HCT116 (cell line): Measurements from ENCODE around the gene THNSL1. TPM values are rescaled to one million over a fixed set of nuclear protein-coding genes. Genes with fewer than 3 reads are reported as not detected.

ENCODE experiments used
- ATAC-seq: fragments of 200-7000 bp; cut with Tn5 transposase; 2 replicates; pipeline ENCODE4 v1.9.1; 2020; ENCODE audit warnings: mild to moderate bottlenecking, moderate library complexity
- Bru-seq: library from RNA; stranded (reverse); fragments of 400-500 nt; gene quantifications from one replicate; lab custom pipeline; 2021; lab: Mats Ljungman, UMichigan
- BruChase-seq, 2 experiments: library from RNA; stranded (reverse); fragments of 400-500 nt; gene quantifications; one replicate each; lab custom pipeline; 2021; lab: Mats Ljungman, UMichigan
- BruUV-seq: library from RNA; stranded (reverse); fragments of 400-500 nt; replicated peaks from 2 replicates; lab custom pipeline; 2021; lab: Mats Ljungman, UMichigan
- CTCF ChIA-PET: fragments of 300-600 bp; sonication (Branson Sonifier 250); formaldehyde crosslinking; loops from one replicate; lab custom pipeline; 2021; ENCODE audit warnings: antibody characterized with exemption; lab: Charles Lee
- POLR2A ChIA-PET: fragments of 300-600, 350-600 bp; sonication (Branson Sonifier 250); formaldehyde crosslinking; loops from one replicate; lab custom pipeline; 2021; ENCODE audit warnings: antibody characterized with exemption; lab: Charles Lee
- RAD21 ChIA-PET, 2 experiments: fragments of 300-600 bp; sonication (Branson Sonifier 250); formaldehyde crosslinking; loops; one replicate each; lab custom pipeline; 2023; ENCODE audit warnings: low total read pairs in 2 of 2; ENCODE audit not compliant: uncharacterized antibody in 2 of 2, unreplicated experiment in 2 of 2, low non-redundant PET in 1 of 2; lab: Charles Lee
- DNase-seq: peaks from one replicate; pipeline ENCODE4 v3.0.0-alpha.2; 2010; ENCODE audit warnings: low read depth, low spot score
- H2AFZ ChIP-seq: fragments of 200-600 bp; shearing (Covaris generic), sonication (generic); 2 replicates; pipeline ENCODE4 v1.6.1; 2017; ENCODE audit warnings: low read depth, mixed run types, mixed read lengths, antibody characterized with exemption, low read length; ENCODE audit not compliant: poor library complexity, severe bottlenecking
- H3K27ac ChIP-seq: 2 replicates; pipeline ENCODE4 v1.5.1; 2012; ENCODE audit warnings: low read depth, low read length
- H3K27me3 ChIP-seq: fragments of 200-600 bp; sonication (generic); 2 replicates; pipeline ENCODE4 v1.6.1; 2016; ENCODE audit warnings: mixed run types, low read length, mixed read lengths; ENCODE audit not compliant: insufficient read depth
- H3K36me3 ChIP-seq, 2 experiments: fragments of 200-500 bp in 1 of 2; fragments of 200-600 bp in 1 of 2; sonication (Bioruptor generic) in 1 of 2; sonication (generic) in 1 of 2; 2 replicates each; pipeline versions ENCODE4 v1.5.1 to v1.6.1; 2014 to 2016; ENCODE audit warnings: low read length in 2 of 2, inconsistent platforms in 1 of 2, mixed read lengths in 1 of 2, mixed run types in 1 of 2; ENCODE audit not compliant: insufficient read depth in 2 of 2, control insufficient read depth in 1 of 2
- H3K4me1 ChIP-seq, 2 experiments: fragments of 200-600 bp in 1 of 2; sonication (generic) in 1 of 2; 2 replicates each; pipeline versions ENCODE4 v1.5.1 to v1.6.1; 2012 to 2017; ENCODE audit warnings: low read length in 2 of 2, inconsistent platforms in 1 of 2, mild to moderate bottlenecking in 1 of 2, mixed read lengths in 1 of 2, mixed run types in 1 of 2, moderate library complexity in 1 of 2; ENCODE audit not compliant: insufficient read depth in 2 of 2, control insufficient read depth in 1 of 2
- H3K4me2 ChIP-seq: fragments of 200-600 bp; sonication (generic); 2 replicates; pipeline ENCODE4 v1.6.1; 2017; ENCODE audit warnings: mixed run types, low read length, mixed read lengths
- H3K4me3 ChIP-seq, 2 experiments: fragments of 200-600 bp in 1 of 2; sonication (generic) in 1 of 2; replicated peaks in 1 of 2; 2 replicates each; pipeline ENCODE4 v1.5.1; 2011 to 2016; ENCODE audit warnings: low read length in 2 of 2, control low read depth in 1 of 2, low read depth in 1 of 2, mild to moderate bottlenecking in 1 of 2, mixed read lengths in 1 of 2, mixed run types in 1 of 2
- H3K79me2 ChIP-seq: fragments of 200-600 bp; sonication (generic); 2 replicates; pipeline ENCODE4 v1.6.1; 2017; ENCODE audit warnings: mild to moderate bottlenecking, mixed run types, low read length, moderate library complexity, mixed read lengths; ENCODE audit not compliant: insufficient read depth
- H3K9ac ChIP-seq: fragments of 200-600 bp; sonication (generic); 2 replicates; pipeline ENCODE4 v1.6.1; 2016; ENCODE audit warnings: low read length, mixed read lengths
- H3K9me2 ChIP-seq: fragments of 200-600 bp; sonication (generic), shearing (Covaris generic); 2 replicates; pipeline ENCODE4 v1.6.1; 2017; ENCODE audit warnings: mixed run types, mild to moderate bottlenecking, moderate library complexity; ENCODE audit not compliant: insufficient read depth
- H3K9me3 ChIP-seq, 2 experiments: fragments of 200-500 bp in 1 of 2; fragments of 200-600 bp in 1 of 2; sonication (Bioruptor generic) in 1 of 2; sonication (generic) in 1 of 2; 2 replicates each; pipeline ENCODE4 v1.6.1; 2014 to 2017; ENCODE audit warnings: low read length in 2 of 2, mixed read lengths in 2 of 2, inconsistent platforms in 1 of 2, low read depth in 1 of 2, mild to moderate bottlenecking in 1 of 2, mixed run types in 1 of 2, moderate library complexity in 1 of 2; ENCODE audit not compliant: control insufficient read depth in 1 of 2, insufficient read depth in 1 of 2
- H4K20me1 ChIP-seq: fragments of 200-600 bp; sonication (generic), shearing (Covaris generic); 2 replicates; pipeline ENCODE4 v1.6.1; 2017; ENCODE audit warnings: mixed run types, mild to moderate bottlenecking, moderate library complexity; ENCODE audit not compliant: insufficient read depth
- CBX3 ChIP-seq: IDR thresholded peaks from 2 replicates; pipeline ENCODE4 v1.6.1; 2012; ENCODE audit warnings: low read depth
- CEBPB ChIP-seq: IDR thresholded peaks from 2 replicates; pipeline ENCODE4 v1.6.1; 2012; ENCODE audit warnings: low read depth
- EGR1 ChIP-seq: IDR thresholded peaks from 2 replicates; pipeline ENCODE4 v1.6.1; 2012; ENCODE audit warnings: low read depth
- ELF1 ChIP-seq: IDR thresholded peaks from 2 replicates; pipeline ENCODE4 v1.6.1; 2012; ENCODE audit warnings: low read depth, borderline replicate concordance
- EZH2 ChIP-seq: fragments of 200-600 bp; sonication (generic); IDR thresholded peaks from 2 replicates; pipeline ENCODE4 v1.6.1; 2017; ENCODE audit warnings: antibody characterized with exemption, mixed run types
- EZH2phosphoT487 ChIP-seq: fragments of 200-600 bp; IDR thresholded peaks from 2 replicates; pipeline ENCODE4 v1.6.1; 2018; ENCODE audit warnings: antibody characterized with exemption, borderline replicate concordance
- FOSL1 ChIP-seq: IDR thresholded peaks from 2 replicates; pipeline ENCODE4 v1.6.1; 2012; ENCODE audit warnings: low read depth
- JUND ChIP-seq: IDR thresholded peaks from 2 replicates; pipeline ENCODE4 v1.6.1; 2012
- MAX ChIP-seq: IDR thresholded peaks from 2 replicates; pipeline ENCODE4 v1.6.1; 2012
- POLR2A ChIP-seq: IDR thresholded peaks from 2 replicates; pipeline ENCODE4 v1.7.0; 2011; ENCODE audit warnings: borderline replicate concordance; ENCODE audit not compliant: insufficient read depth, insufficient read length; ENCODE audit errors: extremely low read depth
- POLR2AphosphoS5 ChIP-seq: IDR thresholded peaks from 2 replicates; pipeline ENCODE4 v1.6.1; 2011; ENCODE audit warnings: mild to moderate bottlenecking, low read depth, low read length, moderate library complexity
- RAD21 ChIP-seq: IDR thresholded peaks from 2 replicates; pipeline ENCODE4 v1.6.1; 2012; ENCODE audit warnings: low read depth, mild to moderate bottlenecking
- REST ChIP-seq: IDR thresholded peaks from 2 replicates; pipeline ENCODE4 v1.6.1; 2012; ENCODE audit warnings: low read depth
- SIN3A ChIP-seq: IDR thresholded peaks from 2 replicates; pipeline ENCODE4 v1.6.1; 2012; ENCODE audit warnings: low read depth
- SRF ChIP-seq: IDR thresholded peaks from 2 replicates; pipeline ENCODE4 v1.6.1; 2012; ENCODE audit warnings: low read depth
- TCF7L2 ChIP-seq: IDR thresholded peaks from 2 replicates; pipeline ENCODE4 v1.7.0; 2011; ENCODE audit warnings: borderline replicate concordance, inconsistent platforms; ENCODE audit not compliant: insufficient read depth, insufficient read length; ENCODE audit errors: extremely low read depth
- YY1 ChIP-seq: IDR thresholded peaks from 2 replicates; pipeline ENCODE4 v1.6.1; 2011; ENCODE audit warnings: low read length, low read depth, moderate library complexity, mild to moderate bottlenecking; ENCODE audit not compliant: insufficient replicate concordance; ENCODE audit errors: extremely low read depth
- ZBTB33 ChIP-seq: IDR thresholded peaks from 2 replicates; pipeline ENCODE4 v1.6.1; 2011; ENCODE audit warnings: mild to moderate bottlenecking, low read length, moderate library complexity; ENCODE audit not compliant: insufficient replicate concordance; ENCODE audit errors: extremely low read depth
- ZFX ChIP-seq: fragments of 450-650 bp; IDR thresholded peaks from 2 replicates; pipeline ENCODE4 v1.6.1; 2017
- ZNF274 ChIP-seq: fragments of 200-500 bp; sonication (Bioruptor generic); IDR thresholded peaks from 2 replicates; pipeline ENCODE4 v1.6.1; 2014; ENCODE audit warnings: mild to moderate bottlenecking, low read depth, low read length, inconsistent platforms
- intact Hi-C: fragments of 100-400 bp; cut with micrococcal nuclease; formaldehyde crosslinking; loops from 2 replicates; pipeline ENCODE4 v1.10.0; 2022
- long read RNA-seq: library from polyadenylated mRNA; unstranded; transcript quantifications from one replicate; pipeline ENCODE4 v2.0.0, GENCODE V29; 2021; ENCODE audit not compliant: unreplicated experiment
- polyA plus RNA-seq: library from polyadenylated mRNA; unstranded; fragments of >200 nt; gene quantifications from 2 replicates; pipeline ENCODE4 v1.2.1, GENCODE V29; 2012; ENCODE audit warnings: missing spikeins
- total RNA-seq: library from RNA; stranded (reverse); gene quantifications from one replicate; pipeline ENCODE4 v1.2.1, GENCODE V29; 2021; ENCODE audit not compliant: unreplicated experiment

Gene THNSL1
- total RNA-seq (7.7 TPM), Bru-seq, nascent RNA (percentile 68 among the genes with signal in this experiment), BruChase-seq, experiment 1, labeled RNA remaining after a 6-hour chase (percentile 72 among the genes with signal in this experiment), BruChase-seq, experiment 2, labeled RNA remaining after a 2-hour chase (percentile 94 among the genes with signal in this experiment)
- 1.7 and 2.8 TPM in 2 replicates for polyA plus RNA-seq
- long read RNA-seq, transcript THNSL1-201 (3 exons, 3,691 nt): major isoform, 31 of 45 reads
- long read RNA-seq, transcript THNSL1-202 (3 exons, 3,788 nt): minor isoform, 11 of 45 reads
- long read RNA-seq, partial matches to known transcripts: 1 of 45 reads
- long read RNA-seq, other reads (novel, unspliced or antisense): 2 of 45 reads

- H3K9me3 ChIP-seq: no peaks in the 10 kb centered on the region
- H3K27me3 ChIP-seq: no peaks in the 10 kb centered on the region
- CTCF ChIA-PET: interaction anchor here (0.7 kb wide), 1 partner anchor 65 kb away, joined by 3 read pairs; no protein-coding TSS in a partner anchor
- BruUV-seq: TSS peak; percentile 77
- POLR2A ChIA-PET: interaction anchor here (0.7 to 1.3 kb wide), 2 partner anchors 14 to 45 kb away, joined by 3 read pairs; no protein-coding TSS in a partner anchor
- H3K4me2 ChIP-seq: peak within 1 kb of the TSS; percentile 71
- H3K27ac ChIP-seq: peak within 1 kb of the TSS; percentile 92
- intact Hi-C loops: loop anchor here (2.0 kb wide), 2 partner anchors 46 to 292 kb away; no protein-coding TSS in a partner anchor
- H3K79me2 ChIP-seq: no peaks in the 10 kb centered on the region
- H3K4me1 ChIP-seq: peaks cover 10 to 29% of the 10 kb centered on the region in 2 experiments; a peak in 3 of 4 replicates
- no peaks in the 10 kb centered on the region for H4K20me1 ChIP-seq
- H3K4me3 ChIP-seq: peak within 1 kb of the TSS; percentile 55 to 61
- peak; percentile 97 for DNase-seq
- ATAC-seq: peak; percentile 97
- H3K9ac ChIP-seq: peak within 1 kb of the TSS; percentile 66
- H3K9me2 ChIP-seq: no peaks in the 10 kb centered on the region
- RAD21 ChIA-PET: interaction anchor here in 1 of 2 experiments (0.5 kb wide), 1 partner anchor 36 kb away, joined by 3 read pairs; no protein-coding TSS in a partner anchor
- peak within 1 kb of the TSS; percentile 93 for H2AFZ ChIP-seq
- no peaks in the 10 kb centered on the region for H3K36me3 ChIP-seq
- peak; percentile 65; the same call in 1 of the 2 replicates for TF ChIP-seq SIN3A
- TF ChIP-seq ELF1: no peak
- no peak for TF ChIP-seq FOSL1
- TF ChIP-seq EGR1: peak; percentile 98
- no peak for TF ChIP-seq JUND
- TF ChIP-seq EZH2: no peak
- TF ChIP-seq CBX3: no peak
- no peak for TF ChIP-seq SRF
- TF ChIP-seq REST: no peak
- TF ChIP-seq ZBTB33: no peak
- TF ChIP-seq YY1: no peak
- no peak for TF ChIP-seq EZH2phosphoT487
- TF ChIP-seq POLR2A: peak; percentile 72
- no peak for TF ChIP-seq ZNF274
- TF ChIP-seq CEBPB: no peak
- peak; percentile 72; the same call in 1 of the 2 replicates for TF ChIP-seq ZFX
- peak; percentile 91 for TF ChIP-seq POLR2AphosphoS5
- no peak for TF ChIP-seq RAD21
- peak; percentile 97 for TF ChIP-seq MAX
- TF ChIP-seq TCF7L2: no peak
Measured at GRCh38 chr10:25016376-25017153, at the start of gene THNSL1. Gene THNSL1 (plus strand): TSS chr10:25016612. CDS start chr10:25023224, 6,612 bp downstream.
